ENCODE measurements around the gene MDFI.

Gene MDFI

DNA sequence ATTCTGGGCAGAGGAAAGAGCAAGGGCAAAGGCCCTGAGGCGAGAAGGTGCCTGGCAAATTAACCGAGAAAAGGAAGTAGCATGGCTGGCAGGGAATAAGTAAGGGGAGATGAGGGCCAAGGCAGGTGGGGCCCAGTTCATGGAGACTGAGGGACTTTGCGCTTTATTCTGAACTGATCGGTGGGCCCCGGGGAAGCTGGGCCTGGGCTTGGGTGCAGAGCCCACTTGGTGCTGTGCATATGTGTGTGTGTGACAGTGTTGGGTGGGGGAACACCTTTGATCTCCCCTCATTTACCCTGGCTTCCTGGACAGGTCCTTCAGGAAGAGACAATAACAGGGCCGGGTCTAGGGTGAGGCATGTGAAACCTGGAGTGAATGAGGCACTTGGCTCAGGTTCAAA is 2.9 kb upstream of the MDFI start:
- DNase-seq, result no peak

DNA sequence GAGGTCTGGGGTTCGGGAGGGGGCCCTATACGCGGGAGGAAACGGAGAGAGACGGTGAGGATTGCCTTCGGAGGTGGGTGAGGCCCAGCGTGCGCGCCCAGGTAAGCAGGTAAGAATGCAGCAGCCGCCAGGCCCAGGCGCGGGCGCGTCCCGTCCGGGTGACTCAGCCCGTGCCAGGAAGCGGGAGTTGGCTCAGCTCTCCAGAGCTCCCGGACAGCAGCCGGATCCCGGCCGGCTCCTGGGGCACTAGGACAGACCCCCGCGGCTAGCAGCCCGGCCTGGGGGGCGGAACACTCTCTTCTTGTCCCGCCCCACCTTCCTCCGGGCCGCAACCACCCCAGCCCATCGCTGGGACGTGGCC is 1.5 kb upstream of the MDFI start:
- DNase-seq, result no peak

DNA sequence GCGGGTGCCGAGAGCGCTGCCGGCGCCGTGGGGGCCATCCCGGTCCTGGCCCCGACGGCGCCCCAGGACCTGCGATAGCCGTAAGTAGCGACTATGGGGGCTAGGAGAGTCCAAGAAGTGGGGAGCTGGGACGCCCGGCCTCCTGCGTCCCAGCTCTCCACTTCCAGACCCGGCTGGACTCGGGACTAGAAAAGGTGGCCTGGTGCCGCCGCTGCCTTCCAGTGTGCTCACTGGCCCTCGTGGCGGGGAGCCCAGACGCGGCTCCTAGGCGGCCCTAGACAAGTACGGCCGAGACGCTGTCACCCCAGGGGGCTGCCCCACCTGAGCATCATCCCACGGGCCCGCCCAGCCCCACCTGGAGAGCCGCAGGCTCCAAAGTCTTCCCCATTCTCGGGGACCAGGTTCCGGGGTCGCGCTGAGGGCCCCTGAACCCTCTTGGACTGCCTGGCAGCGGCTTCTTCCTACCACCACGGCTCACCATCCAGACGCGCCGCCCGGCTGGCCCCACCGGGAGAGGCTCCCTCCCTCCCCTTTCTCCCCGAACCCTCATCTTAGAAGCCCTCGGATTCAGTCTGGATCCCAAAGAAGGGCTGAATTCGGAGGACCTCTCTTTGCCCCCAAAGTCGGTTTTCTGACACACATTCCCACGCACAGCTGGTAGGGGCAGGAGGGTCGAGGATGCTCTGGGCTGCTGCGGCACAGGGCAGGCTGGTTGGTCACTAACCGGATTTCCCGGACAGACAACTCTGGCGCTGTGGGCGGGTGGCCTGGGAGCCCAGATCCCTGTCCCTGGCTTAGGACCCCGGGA is 870 bp upstream of the MDFI start:
- no peak for DNase-seq

- no peak for DNase-seq
These were observed 904 bp downstream of the MDFI start for GRCh38 chr6:41638935-41639808.

DNA sequence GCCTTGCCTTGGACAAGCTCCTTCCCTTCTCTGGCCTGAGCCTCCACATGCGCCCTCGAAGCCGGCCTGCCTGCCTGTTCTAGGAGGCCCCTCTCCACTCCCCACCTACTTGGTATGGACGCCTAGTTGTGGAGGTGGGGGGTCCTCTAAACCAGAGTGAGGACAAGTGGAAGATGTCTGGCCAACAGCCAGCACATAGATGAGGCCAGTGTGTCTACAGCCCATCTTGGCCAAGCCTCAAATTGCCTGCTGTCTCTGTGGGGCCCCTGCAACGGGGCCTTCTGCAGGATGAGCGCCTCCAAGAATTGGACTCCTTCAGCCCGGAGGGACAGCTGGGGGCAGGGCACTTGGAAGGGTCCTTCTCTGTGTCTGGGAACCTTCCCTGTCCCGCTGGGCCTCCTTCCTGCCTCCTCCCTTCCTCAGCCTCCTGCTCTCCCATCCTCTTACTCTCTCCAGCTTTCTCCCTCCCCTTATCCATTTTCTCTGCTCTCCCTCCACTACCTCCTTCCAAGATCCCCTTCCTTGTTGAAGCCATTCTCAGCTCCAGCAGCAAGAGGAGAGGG is 1.6 kb downstream of the MDFI start:
- no peak for DNase-seq

- no peak for DNase-seq
These were observed 2.2 kb downstream of the MDFI start for GRCh38 chr6:41640426-41640825.

DNA sequence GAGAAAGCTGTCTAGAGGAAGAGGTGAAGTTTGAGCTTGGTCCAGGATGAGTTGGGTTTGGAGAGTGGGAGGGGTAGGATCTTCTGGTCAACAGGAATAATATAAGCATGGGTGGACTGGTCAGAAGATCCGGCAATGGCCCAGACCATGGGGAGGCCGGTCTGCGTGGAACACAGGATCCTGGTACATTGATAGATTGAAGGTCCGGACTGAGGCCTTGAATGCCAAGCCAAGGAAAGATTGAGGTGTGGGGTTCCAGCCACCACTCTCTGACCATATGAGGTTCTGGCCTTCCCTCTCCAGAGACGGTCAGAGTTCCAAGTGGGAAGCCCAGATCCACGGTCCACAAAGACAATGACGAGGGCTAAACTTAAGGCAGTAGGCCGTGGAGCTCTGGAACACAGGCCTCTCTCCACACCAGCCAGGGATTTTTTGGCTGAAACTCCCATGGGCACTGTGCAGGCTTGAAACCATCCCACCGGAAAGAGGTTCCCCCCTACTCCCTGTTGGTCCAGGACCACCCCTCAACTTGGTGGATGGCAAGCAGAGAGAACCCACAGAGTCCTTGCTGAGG is 3.2 kb downstream of the MDFI start:
- DNase-seq, result no peak

DNA sequence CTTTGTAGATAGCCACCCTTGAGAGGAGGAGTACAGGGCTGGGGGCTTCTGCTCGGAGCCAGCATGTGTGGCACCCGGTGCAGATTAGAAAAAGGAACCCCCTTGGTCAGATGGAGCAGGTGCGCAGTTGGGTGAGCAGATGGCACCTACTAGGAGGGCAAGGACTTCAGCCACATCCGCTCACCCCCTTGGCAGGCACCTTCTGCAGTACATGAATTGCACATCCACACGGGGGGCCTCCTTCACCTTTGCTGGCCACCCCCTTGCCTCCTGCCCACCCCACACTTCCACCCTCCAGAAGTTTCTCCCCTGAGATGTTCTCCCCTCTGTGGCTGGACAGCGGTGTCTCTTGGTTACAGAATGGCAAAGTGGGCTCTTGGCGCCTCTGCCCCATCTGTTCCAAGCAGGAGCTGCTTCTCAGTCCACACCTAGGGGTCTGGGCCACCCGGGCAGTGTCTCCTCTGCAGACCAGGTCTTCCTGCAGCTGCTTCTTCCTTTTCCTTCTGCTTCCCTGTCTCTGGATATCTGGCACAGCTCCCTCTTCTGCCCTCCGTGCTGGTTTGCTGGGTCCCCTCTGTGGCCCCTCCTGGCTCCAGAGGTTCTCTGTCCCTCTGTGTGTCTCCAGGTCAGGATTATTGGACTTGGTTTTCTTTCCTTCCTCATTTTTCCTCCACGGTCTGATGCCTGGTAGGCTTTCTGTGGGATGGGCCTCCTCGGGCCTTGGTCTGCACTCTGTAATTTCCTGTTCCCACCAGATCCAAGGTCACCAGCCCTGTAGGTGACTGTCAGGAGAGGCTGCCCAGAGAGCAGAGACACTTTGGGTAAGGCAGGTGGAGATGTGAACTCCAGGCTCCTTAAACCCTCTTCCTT is 4.1 kb downstream of the MDFI start:
- DNase-seq, result no peak

DNA sequence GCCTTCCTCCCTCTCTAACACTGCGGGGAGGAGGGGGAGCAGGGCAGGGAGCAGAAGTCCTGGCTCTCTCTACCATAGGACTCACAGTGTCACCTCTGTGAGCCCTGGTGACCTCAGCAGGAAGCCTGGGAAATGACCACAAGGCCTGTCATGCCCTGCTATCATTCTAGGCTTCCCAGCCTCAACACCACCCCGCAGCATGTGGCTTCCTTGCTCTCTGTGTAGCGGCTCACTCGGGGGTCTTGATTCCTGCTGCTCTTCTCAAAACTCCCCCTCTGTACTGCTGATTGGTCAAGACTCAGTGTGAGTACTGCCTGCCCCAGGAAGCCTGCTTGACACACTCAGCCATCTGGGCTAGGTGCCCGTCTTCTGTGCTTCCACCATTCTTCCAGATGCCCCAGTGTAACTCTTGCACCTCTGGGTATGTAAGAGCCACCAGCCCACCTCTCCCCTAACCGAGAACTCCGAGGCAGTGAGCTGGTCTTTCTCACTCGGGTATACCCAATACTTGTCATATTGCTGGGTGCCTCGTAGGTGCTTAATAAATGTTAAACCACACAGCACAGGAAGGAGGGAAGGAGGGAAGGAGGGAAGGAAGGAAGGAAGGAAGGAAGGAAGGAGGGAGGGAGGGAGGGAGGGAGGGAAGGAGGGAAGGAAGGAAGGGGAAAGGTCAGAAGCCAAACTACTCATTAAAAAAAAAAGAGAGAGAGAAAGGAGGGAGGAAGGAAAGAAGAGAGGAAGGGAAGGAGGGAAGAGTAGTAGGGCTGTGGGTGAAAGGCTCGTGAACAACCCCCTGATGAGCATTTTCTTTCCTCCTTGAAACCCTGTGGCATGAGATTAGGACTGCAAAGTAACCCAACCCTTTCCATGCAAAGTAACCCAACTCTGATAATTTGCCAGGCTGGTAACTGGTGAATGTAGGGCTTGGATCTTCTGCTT is 5.0 kb downstream of the MDFI start:
- DNase-seq, result no peak

- DNase-seq, result no peak
These were observed 5.6 kb downstream of the MDFI start for GRCh38 chr6:41643899-41644269.

DNA sequence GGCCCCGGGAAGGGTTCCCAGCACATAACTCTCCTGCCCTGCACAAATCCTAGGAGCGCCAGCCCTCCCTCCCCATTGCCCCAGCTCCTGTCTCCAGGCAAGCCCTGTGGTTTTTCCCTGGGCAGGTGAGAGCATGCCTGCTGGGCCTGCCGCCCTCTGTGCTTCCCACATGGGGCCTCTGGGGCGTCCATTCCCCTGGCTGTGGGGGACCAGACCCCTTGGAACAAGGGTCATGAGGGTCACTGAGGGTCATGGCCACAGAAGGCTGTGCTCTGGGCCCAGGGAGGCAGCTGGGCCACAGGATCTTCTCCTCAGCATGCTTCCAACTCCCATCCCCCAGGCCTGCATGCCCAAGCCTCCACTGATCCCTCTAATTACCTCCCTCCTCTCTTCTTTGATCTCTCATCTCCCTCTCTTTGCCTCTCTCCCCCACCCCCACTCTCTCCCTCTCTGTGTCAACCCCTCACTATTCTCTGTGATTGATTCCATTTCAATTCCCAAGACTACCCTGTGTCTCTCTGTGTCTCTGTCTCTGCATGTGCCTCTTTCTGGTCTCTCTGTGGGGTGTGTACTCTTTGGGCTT is 6.1 kb downstream of the MDFI start:
- no peak for DNase-seq

DNA sequence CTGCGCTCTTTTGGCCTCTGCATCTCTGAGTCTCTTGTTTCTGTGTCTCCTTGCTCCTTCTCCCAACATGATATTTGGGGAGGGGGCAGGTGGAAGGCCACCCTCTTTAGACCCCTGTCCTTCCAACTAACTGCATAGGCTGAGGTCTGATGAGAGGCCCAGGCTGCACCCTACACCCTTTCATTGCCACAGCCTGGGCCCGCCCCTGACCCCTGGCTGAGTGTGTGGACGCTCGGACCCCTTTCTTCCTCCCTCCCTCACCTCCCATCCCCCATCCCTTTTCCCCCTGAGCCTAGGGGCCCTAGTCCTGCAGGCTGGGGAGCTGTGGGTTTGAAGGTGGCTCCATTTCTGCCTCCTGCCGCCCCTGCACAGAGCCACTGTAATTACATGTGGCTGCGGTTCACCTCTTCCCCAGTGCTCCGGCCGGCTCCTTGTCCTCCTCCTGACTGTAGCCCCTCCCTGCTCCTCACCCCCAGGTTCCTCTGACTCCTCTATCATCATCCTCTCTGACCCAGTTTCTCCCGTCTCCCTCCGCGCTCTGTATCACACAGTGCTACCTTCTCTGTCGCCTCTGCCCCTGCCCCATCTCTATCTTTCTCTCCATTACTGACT is 6.8 kb downstream of the MDFI start:
- no peak for DNase-seq

DNA sequence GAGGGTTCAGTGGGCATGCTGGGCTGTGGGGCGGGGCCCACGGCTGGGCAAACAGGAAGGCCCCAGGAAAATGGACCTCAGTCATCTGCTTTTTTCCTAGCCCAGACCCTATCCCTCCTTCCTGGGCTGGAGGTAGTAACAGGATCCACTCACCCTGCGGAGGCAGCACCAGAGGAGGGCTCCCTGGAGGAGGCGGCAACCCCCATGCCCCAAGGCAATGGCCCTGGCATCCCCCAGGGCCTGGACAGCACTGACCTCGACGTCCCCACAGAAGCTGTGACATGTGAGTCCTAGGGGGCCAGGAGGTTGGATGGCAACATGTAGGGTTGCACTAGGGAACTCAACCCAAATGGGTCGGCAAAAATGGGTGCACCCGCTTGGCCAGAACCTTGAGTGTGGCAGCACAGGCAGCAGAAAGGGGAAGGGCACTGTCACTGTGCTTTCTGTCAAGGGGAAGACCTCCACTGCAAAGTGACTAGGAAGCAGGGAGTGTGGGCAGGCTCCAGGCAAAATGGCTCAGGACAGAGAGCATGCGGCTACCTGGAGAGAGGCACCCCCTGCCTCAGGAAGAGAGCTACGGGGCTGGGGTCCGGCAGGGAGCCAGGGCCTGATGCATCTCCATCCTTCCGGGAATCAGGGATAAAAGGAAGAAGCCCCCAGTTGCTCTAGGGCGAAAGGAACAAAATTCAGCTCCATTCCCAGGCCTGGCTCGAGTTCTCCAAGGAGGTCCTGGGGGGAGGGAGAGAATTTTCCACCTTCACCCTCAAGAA is 7.9 kb downstream of the MDFI start:
- no peak for DNase-seq

GRCh38 chr6:41647061-41647511 is 8.8 kb downstream of the MDFI start:
- no peak for DNase-seq

DNA sequence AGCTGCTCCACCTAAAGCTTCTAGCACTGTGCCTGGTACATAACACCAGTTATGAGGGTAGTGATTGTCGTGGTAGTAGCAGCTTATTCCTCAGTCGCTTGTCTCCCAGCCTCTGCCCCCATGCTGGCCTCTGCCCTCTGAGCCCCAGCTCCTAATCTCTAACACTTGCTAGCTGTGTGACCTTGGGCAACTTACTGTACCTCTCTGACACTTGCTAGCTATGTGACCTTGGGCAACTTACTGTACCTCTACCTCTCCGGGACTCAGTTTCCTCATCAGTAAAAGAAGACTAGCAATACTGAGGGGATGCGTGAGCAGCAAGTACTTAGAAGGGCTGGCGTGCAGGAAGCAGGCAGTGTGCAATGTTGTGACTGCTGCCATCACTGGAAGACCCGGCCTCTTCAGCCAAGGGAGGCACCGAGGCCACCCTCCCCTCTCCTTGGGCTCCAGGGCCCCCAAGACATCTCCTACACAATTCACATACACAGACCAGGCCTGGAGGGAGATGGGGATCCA is 9.9 kb downstream of the MDFI start:
- DNase-seq, result no peak

- DNase-seq, result no peak
These were observed 10.7 kb downstream of the MDFI start for GRCh38 chr6:41648921-41649320.

DNA sequence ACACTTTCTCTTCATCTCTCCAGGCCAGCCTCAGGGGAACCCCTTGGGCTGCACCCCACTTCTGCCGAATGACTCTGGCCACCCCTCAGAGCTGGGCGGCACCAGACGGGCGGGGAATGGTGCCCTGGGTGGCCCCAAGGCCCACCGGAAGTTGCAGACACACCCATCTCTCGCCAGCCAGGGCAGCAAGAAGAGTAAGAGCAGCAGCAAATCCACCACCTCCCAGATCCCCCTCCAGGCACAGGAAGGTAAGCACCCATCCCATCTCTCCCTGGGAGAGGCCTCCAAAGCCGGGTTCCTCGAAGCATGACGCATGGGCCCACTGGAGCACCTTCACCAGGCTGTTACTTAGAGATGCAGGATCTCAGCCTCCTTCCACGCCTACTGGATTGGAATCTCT is 11.3 kb downstream of the MDFI start:
- DNase-seq, result no peak

DNA sequence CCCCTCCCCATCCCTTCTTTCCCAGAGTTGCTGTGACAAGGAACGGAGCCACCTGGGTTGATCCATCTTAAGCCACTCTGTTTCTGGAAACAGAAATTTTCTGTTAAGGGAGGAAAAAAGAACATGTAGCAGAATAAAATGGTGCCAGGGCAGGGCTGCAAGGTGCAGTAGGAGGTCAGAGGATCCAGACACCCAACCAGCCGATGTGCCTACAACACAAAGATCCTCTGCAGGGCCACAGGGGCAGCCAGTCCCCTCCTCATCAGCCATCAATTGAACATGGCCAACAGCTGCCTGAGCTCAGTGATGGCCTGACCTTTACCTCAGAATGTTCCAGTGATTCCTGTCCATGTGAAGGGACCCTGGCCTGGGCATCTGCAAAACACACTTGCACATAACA is 11.9 kb downstream of the MDFI start:
- no peak for DNase-seq

- DNase-seq, result no peak
These were observed 13.1 kb downstream of the MDFI start for GRCh38 chr6:41651246-41651961.
